ENCODE data around the gene KRTAP9-4.
"Not testable (repeated sequence)": the region's sequence is repeated elsewhere in the genome, so short reads cannot be mapped to it uniquely, and the experiment has no call there.

The KRTAP9-4 gene

GRCh38 chr17:41265078-41265477 lies 15.6 kb downstream of the KRTAP9-4 start, which contains the start of gene KRTAP9-6:
Gene KRTAP9-6, plus strand, starts transcription at chr17:41265378. Its CDS starts 0 bp downstream, at chr17:41265378.
- no peak for DNase-seq (ENCODE audit: low read depth)

GRCh38 chr17:41267711-41268110 lies 18.2 kb downstream of the KRTAP9-4 start:
- no peak for DNase-seq (ENCODE audit: low read depth)

- not testable (repeated sequence) for DNase-seq (ENCODE audit: low read depth)
Measured at GRCh38 chr17:41271323-41271722, 21.8 kb downstream of the KRTAP9-4 start.

- no peak for DNase-seq (ENCODE audit: low read depth)
Measured at GRCh38 chr17:41271858-41272257, 22.4 kb downstream of the KRTAP9-4 start.

- not testable (repeated sequence) for DNase-seq (ENCODE audit: low read depth)
Measured at GRCh38 chr17:41275648-41276190, 26.2 kb downstream of the KRTAP9-4 start, which contains the start of gene KRTAP9-7. Gene KRTAP9-7, plus strand, starts transcription at chr17:41275698. Its CDS starts 0 bp downstream, at chr17:41275698.

GRCh38 chr17:41278176-41278955 lies 28.9 kb downstream of the KRTAP9-4 start:
- no peak for DNase-seq (ENCODE audit: low read depth)

GRCh38 chr17:41284043-41284442 lies 34.6 kb downstream of the KRTAP9-4 start:
- DNase-seq (ENCODE audit: low read depth): no peak

- no peak for DNase-seq (ENCODE audit: low read depth)
Measured at GRCh38 chr17:41284546-41284945, 35.1 kb downstream of the KRTAP9-4 start.

GRCh38 chr17:41287050-41287449 lies 37.6 kb downstream of the KRTAP9-4 start:
- no peak for DNase-seq (ENCODE audit: low read depth)

- no peak for DNase-seq (ENCODE audit: low read depth)
Measured at GRCh38 chr17:41294016-41294415, 44.5 kb downstream of the KRTAP9-4 start.

- no peak for DNase-seq (ENCODE audit: low read depth)
Measured at GRCh38 chr17:41296846-41297245, 47.4 kb downstream of the KRTAP9-4 start.

- DNase-seq (ENCODE audit: low read depth): no peak
Measured at GRCh38 chr17:41298458-41299135, 49.1 kb downstream of the KRTAP9-4 start.

Data from stimulated activated CD4-positive, alpha-beta T cell treated with anti-CD3 and anti-CD28 coated beads, Interleukin-2, amount 100 ng/mL, for 4 hours (primary cell).